Measurements from ENCODE around the gene PSMD3.
"Not testable (repeated sequence)": the region's sequence is repeated elsewhere in the genome, so short reads cannot be mapped to it uniquely, and the experiment has no call there.

PSMD3 gene

DNA sequence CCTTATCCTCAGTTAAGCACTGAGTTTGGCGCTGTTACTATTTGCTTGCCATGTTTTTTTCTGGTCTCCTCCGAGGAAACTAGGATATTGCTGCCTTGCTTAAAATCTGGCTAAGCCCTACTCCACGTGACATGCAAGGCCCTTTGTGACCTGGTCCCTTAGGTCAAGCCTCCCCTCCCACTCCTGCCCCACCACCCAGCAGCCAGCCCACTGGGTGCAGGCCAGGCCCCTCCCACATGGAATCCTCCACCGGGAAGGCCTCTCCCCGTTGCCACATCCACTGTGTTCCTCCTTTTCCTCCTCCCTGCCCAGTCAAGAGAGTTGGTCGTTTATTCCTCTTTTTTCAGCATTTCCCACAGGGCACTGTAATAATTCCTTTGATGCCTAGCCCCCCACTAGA, 16.2 kb downstream of the PSMD3 start:
- DNase-seq (ENCODE audit: low spot score), result no peak

DNA sequence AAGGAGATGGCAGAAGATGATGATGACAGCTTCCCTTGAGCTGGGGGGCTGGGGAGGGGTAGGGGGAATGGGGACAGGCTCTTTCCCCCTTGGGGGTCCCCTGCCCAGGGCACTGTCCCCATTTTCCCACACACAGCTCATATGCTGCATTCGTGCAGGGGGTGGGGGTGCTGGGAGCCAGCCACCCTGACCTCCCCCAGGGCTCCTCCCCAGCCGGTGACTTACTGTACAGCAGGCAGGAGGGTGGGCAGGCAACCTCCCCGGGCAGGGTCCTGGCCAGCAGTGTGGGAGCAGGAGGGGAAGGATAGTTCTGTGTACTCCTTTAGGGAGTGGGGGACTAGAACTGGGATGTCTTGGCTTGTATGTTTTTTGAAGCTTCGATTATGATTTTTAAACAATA, 16.9 kb downstream of the PSMD3 start:
- DNase-seq (ENCODE audit: low spot score), result no peak

DNA sequence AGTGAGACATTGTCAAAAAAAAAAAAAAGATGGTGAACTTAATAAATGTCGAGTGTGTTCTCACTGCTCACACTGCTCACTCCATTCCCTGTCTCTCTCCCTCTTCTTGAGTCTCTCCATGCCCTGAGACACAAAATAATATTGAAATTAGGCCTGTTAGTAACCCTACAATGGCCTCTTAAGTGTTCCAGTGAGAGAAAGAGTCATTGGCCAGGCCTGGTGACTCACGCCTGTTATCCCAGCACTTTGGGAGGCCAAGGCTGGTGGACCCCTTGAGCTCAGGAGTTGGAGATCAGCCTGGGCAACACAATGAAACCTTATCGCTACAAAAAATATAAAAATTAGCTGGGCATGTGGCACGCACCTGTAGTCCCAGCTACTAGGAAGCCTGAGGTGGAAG, 18.5 kb downstream of the PSMD3 start:
- DNase-seq (ENCODE audit: low spot score), result no peak

DNA sequence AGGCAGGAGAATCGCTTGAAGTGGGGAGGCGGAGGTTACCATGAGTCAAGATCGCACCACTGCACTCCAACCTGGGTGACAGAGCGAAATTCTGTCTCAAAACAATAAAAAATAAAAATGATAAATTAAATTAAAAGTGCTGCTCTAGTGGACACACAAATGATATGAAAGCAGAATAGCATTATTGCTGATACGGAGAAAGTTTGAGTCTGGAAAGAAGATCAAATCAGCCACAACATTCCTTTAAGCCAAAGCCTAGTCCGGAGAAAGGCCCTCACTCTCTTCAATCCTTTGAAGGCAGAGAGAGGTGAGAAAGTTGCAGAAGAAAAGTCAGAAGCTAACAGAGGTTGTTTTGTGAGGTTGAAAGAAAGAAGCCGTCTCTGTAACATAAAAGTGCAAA, 19.6 kb downstream of the PSMD3 start:
- no peak for DNase-seq (ENCODE audit: low spot score)

DNA sequence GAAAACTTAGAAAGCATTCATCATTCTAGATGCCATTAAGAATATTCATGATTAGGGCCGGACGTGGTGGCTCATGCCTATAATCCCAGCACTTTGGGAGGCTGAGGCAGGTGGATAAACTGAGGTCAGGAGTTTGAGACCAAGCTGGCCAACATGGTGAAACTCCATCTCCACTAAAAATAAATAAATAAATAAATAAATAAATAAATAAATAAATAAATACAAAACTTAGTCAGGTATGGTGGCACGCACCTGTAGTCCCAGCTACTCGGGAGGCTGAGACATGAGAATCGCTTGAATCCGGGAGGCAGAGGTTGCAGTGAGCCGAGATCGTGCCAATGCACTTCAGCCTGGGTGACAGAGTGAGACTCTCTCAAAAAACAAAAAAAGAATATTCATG, 20.7 kb downstream of the PSMD3 start:
- not testable (repeated sequence) for DNase-seq (ENCODE audit: low spot score)

DNA sequence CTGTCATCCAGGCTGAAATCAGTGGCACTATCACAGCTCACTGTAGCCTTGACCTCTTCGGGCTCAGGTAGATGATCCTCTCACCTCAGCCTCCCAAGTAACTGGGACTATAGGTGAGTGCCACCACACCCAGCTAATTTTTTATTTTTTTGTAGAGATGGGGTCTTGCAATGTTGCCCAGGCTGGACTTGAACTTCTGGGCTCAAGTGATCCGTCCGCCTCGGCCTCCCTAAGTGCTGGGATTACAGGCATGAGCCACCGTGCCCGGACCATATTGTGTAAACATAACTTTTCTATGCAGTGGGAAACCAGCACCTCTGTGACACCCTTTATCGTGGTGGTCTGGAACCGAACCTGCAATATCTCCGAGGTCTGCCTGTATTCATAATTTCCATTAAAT, 23.5 kb downstream of the PSMD3 start:
- no peak for DNase-seq (ENCODE audit: low spot score)

DNA sequence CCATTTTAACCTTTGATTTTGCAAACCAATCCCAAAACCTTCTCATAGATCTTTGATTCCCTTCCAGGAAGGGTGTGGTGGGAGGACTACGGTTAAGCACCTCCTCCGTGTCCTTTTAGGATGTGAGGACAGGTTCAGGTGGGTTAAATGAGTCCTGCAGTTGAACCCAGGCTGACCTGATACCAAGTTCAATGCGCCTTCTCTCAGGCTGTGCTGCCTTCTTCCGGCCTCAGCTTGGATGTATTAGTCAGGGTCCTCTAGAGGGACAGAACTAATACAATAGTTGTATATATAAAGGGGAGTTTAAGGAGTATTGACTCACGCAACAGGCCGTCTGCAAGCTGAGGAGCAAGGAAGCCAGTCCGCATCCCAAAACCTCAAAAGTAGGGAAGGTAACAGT, 24.1 kb downstream of the PSMD3 start:
- no peak for DNase-seq (ENCODE audit: low spot score)

DNA sequence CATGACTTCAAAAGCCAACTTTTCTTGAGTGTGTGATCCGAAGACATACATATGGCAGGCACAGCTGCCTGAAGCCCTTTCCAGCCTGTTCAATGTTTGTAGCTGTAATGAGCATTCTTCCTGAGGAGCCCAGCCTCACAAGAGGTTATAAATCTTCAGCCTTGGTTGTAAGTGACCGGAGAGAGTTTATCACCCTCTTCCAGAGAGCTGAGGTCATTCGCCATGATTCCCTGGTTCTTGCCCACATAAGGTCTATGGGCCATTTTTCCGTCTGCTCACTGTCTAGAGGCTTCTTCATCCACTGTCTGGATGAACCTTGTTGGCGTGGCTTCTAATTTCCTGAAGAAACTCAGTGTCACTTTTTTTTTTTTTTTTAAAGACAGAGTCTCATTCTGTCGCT, 24.9 kb downstream of the PSMD3 start:
- DNase-seq (ENCODE audit: low spot score), result no peak

DNA sequence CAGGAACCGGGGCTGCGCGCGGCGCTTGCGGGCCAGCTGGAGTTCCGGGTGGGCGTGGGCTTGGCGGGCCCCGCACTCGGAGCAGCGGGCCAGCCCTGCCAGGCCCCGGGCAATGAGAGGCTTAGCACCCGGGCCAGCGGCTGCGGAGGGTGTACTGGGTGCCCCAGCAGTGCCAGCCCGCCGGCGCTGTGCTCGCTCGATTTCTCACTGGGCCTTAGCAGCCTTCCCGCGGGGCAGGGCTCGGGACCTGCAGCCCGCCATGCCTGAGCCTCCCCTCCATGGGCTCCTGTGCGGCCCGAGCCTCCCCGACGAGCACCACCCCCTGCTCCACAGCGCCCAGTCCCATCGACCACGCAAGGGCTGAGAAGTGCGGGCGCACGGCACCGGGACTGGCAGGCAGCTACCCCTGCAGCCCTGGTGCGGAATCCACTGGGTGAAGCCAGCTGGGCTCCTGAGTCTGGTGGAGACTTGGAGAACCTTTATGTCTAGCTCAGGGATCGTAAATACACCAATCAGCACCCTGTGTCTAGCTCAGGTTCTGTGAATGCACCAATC, 30.4 kb downstream of the PSMD3 start:
- not testable (repeated sequence) for DNase-seq (ENCODE audit: low spot score)

DNA sequence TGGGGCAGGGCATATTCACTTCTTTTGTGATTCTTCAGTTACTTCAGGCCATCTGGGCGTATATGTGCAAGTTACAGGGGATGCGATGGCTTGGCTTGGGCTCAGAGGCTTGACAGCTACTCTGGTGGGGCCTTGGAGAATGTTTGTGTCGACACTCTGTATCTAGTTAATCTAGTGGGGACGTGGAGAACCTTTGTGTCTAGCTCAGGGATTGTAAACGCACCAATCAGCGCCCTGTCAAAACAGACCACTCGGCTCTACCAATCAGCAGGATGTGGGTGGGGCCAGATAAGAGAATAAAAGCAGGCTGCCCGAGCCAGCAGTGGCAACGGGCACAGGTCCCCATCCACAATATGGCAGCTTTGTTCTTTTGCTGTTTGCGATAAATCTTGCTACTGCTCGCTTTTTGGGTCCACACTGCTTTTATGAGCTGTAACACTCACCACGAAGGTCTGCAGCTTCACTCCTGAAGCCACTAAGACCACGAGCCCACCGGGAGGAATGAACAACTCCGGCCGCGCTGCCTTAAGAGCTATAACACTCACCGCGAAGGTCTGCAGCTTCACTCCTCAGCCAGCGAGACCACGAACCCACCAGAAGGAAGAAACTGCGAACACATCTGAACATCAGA, 31.5 kb downstream of the PSMD3 start:
- not testable (repeated sequence) for DNase-seq (ENCODE audit: low spot score)

DNA sequence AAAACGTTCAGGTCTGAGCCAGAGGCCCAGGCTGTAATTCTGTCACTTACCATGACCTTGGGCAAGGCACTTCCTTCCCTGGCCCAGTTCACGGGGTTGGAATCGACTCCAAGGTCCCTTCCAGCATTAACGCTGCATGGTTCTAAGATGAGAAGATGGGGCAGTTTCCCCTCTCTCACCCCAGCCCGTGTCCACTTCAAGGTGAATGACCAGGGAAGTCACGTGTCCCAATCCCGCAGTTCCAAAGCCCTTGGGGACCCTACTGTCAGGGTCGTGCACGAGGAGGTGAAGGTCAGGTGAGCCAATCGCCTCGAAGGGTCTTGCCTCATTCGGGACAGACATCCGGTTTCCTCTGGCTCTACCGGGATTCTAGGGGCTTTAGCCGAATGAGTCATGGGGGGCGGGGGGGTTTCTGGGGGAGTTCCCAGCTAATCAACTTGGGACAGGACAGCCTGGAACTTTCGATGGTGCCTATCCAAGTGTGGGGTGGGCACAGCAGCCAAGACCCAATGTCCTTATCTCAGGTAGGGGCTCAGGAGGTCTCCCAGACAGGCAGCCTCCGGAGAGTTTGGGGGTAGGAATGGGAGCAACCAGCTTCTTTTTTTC, 33.9 kb downstream of the PSMD3 start:
- no peak for DNase-seq (ENCODE audit: low spot score)

DNA sequence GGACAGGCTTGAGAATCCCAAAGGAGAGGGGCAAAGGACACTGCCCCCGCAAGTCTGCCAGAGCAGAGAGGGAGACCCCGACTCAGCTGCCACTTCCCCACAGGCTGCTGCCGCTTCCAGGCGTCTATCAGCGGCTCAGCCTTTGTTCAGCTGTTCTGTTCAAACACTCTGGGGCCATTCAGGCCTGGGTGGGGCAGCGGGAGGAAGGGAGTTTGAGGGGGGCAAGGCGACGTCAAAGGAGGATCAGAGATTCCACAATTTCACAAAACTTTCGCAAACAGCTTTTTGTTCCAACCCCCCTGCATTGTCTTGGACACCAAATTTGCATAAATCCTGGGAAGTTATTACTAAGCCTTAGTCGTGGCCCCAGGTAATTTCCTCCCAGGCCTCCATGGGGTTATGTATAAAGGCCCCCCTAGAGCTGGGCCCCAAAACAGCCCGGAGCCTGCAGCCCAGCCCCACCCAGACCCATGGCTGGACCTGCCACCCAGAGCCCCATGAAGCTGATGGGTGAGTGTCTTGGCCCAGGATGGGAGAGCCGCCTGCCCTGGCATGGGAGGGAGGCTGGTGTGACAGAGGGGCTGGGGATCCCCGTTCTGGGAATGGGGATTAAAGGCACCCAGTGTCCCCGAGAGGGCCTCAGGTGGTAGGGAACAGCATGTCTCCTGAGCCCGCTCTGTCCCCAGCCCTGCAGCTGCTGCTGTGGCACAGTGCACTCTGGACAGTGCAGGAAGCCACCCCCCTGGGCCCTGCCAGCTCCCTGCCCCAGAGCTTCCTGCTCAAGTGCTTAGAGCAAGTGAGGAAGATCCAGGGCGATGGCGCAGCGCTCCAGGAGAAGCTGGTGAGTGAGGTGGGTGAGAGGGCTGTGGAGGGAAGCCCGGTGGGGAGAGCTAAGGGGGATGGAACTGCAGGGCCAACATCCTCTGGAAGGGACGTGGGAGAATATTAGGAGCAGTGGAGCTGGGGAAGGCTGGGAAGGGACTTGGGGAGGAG, 34.7 kb downstream of the PSMD3 start, which contains the start of gene CSF3:
Gene CSF3 (plus strand): TSS at position 436 of the 993 bp plus-strand sequence. CDS start 35 bp downstream, at position 471.
- DNase-seq (ENCODE audit: low spot score), result no peak

DNA sequence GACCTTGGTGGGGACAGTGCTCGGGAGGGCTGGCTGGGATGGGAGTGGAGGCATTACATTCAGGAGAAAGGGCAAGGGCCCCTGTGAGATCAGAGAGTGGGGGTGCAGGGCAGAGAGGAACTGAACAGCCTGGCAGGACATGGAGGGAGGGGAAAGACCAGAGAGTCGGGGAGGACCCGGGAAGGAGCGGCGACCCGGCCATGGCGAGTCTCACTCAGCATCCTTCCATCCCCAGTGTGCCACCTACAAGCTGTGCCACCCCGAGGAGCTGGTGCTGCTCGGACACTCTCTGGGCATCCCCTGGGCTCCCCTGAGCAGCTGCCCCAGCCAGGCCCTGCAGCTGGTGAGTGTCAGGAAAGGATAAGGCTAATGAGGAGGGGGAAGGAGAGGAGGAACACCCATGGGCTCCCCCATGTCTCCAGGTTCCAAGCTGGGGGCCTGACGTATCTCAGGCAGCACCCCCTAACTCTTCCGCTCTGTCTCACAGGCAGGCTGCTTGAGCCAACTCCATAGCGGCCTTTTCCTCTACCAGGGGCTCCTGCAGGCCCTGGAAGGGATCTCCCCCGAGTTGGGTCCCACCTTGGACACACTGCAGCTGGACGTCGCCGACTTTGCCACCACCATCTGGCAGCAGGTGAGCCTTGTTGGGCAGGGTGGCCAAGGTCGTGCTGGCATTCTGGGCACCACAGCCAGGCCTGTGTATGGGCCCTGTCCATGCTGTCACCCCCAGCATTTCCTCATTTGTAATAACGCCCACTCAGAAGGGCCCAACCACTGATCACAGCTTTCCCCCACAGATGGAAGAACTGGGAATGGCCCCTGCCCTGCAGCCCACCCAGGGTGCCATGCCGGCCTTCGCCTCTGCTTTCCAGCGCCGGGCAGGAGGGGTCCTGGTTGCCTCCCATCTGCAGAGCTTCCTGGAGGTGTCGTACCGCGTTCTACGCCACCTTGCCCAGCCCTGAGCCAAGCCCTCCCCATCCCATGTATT, 35.7 kb downstream of the PSMD3 start:
- no peak for DNase-seq (ENCODE audit: low spot score)

DNA sequence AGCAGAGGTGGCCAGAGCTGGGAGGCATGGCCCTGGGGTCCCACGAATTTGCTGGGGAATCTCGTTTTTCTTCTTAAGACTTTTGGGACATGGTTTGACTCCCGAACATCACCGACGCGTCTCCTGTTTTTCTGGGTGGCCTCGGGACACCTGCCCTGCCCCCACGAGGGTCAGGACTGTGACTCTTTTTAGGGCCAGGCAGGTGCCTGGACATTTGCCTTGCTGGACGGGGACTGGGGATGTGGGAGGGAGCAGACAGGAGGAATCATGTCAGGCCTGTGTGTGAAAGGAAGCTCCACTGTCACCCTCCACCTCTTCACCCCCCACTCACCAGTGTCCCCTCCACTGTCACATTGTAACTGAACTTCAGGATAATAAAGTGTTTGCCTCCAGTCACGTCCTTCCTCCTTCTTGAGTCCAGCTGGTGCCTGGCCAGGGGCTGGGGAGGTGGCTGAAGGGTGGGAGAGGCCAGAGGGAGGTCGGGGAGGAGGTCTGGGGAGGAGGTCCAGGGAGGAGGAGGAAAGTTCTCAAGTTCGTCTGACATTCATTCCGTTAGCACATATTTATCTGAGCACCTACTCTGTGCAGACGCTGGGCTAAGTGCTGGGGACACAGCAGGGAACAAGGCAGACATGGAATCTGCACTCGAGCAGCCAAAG, 36.9 kb downstream of the PSMD3 start:
- DNase-seq (ENCODE audit: low spot score), result no peak

DNA sequence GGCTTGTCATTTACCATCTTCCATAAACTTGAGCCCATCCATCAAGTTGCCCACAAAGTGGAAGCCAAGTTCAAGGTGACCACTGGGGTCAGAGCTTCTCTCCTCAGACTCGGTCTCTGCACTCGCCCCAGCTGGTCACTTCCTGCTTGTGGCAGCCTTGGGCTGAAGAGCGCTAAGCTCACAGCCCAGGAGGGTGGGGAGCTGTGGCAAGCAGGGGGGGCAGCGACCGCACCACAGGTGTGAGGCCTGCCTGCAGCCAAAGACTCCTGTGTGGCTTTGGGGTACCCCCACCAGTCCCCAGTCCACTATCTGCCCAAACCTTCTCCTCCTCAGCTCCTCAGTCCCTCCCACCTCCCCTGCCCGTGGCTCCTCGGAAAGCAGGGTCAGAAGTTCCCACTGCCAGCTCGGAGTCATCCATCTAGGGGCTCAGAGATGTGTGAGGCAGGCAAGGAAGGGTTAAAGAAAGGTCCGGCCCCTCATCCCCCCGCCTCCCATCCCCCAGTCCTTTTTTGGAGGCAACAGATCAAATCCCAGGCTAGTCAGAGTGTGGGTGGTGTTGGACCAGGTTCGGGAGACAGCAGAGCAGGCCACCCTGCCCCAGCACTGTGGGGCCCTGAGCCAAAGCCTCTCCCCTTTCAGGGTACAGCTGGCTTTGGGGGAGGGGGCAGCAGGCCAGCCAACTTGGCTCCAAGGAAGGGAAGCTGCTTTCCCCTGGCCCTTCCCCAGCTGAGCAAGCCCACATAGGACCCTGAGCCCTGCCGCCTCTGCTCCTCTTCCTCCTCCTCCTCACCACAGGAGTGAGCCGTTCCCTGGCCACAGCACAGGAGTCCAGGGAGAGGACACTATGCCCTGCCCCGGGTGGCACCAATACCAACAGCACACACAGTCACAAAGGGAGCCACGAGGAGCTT, 37.9 kb downstream of the PSMD3 start:
- DNase-seq (ENCODE audit: low spot score), result no peak

DNA sequence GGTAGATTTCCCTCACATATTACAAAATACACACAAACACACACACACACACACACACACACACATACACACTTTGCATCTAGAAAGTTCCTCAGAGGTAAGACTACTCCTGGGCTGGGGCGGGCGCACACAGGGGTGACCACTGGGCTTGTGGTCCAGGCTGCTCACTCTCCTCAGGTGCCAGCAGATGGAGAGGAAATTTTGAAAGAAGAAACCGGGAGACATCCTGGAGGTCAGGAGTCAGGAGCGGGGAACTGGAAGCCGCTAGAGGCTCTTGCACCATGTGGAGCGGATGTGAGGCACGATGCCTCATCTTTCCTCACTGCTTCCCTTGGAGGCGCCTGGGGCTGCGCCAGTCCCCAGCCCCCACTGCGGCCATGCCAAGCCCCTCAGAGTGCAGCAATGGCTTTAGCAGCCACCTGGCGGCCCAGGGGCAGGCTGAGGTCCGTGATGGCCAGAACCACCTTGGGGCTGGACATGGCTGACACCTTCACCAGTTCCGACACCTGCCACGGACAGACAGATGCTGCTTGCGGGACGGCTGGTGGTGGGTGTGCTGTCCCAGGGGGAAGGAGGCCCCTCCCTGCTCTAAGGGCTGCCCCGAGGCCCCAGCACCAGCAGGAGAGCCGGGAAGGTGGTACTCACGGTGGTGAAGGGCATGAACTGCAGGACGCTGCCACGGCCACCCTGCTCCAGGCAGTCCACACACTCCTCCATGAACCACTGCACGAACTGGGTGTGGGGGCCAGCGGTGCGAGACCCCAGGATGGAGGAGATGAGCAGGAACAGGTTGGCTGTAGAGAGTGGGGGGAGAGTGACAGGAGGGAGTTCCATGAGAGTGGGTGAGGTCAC, 38.8 kb downstream of the PSMD3 start:
- no peak for DNase-seq (ENCODE audit: low spot score)

DNA sequence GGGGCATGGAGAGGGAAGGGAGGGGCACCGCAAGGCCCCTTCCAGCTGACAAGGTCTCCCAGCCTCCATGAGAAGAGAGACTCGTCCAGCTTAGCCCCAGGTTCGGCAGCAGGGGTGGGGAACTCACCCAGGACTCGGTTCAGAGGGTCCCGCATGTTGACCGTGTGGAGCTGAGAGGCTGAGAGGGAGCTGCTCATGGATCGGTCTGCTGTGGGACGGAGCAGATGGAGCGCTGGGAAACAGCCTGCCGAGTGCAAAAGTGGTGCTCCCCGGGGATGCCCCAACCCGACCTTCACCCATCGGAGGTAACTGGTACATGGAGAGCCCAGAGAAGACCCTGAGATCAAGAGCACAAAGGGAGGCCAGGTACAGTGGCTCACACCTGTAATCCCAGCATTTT, 39.5 kb downstream of the PSMD3 start:
- no peak for DNase-seq (ENCODE audit: low spot score)

DNA sequence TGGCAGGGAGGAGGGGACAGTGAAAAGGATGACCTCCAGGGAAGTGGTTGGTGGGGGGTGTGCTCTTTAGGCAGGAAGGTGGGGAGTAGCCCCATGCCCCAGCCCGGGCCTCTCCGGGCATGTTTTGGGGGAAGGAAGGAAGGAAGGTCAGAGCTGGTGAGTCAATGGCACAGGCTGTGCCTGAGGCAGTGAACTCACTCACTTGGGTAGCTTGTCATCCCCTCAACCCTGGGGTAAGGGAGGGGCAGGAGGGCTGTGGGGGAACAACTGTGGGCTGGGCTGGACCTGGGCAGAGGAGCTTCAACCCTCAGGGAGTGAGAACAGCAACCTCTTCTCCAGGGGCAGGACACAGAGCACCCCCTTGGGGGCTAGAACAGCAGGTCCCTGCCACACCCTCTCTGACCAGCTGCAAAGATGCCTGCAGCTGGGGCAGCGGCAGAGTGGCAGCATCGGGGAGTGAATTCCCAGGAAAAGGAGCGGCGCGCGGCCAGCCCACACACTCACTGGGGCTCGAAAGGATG, 40.9 kb downstream of the PSMD3 start:
- DNase-seq (ENCODE audit: low spot score), result no peak
